CD4-positive, alpha-beta T cell treated with Interleukin-4 for 4 hours (primary cell): ENCODE results near the gene ZDHHC9.
A peak's percentile ranks its signal among the peaks of the same experiment; 100 is the strongest.

Experiments
- DNase-seq: peaks from one replicate; pipeline ENCODE4 v3.0.0-alpha.2; 2020

ZDHHC9 gene

GRCh38 chrX:129760155-129760554 is 83.5 kb downstream of the ZDHHC9 start:
- DNase-seq: no peak

- peak; percentile 69 for DNase-seq
Measured at GRCh38 chrX:129759576-129760061, 84.1 kb downstream of the ZDHHC9 start.

GRCh38 chrX:129755779-129756650 is 87.7 kb downstream of the ZDHHC9 start:
- peak; percentile 43 for DNase-seq

GRCh38 chrX:129754056-129755024 is 89.3 kb downstream of the ZDHHC9 start:
- no peak for DNase-seq
